HG03378 (cell line): ENCODE measurements around the gene MS4A8.
"Not testable (repeated sequence)": the region's sequence is repeated elsewhere in the genome, so short reads cannot be mapped to it uniquely, and the experiment has no call there.

Experiments
- ATAC-seq: cut with Tn5 transposase; IDR thresholded peaks from one replicate; pipeline ENCODE4 v1.9.1; 2021; ENCODE audit warnings: mild to moderate bottlenecking, moderate library complexity; ENCODE audit not compliant: unreplicated experiment

Gene MS4A8, protein sequence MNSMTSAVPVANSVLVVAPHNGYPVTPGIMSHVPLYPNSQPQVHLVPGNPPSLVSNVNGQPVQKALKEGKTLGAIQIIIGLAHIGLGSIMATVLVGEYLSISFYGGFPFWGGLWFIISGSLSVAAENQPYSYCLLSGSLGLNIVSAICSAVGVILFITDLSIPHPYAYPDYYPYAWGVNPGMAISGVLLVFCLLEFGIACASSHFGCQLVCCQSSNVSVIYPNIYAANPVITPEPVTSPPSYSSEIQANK

DNA sequence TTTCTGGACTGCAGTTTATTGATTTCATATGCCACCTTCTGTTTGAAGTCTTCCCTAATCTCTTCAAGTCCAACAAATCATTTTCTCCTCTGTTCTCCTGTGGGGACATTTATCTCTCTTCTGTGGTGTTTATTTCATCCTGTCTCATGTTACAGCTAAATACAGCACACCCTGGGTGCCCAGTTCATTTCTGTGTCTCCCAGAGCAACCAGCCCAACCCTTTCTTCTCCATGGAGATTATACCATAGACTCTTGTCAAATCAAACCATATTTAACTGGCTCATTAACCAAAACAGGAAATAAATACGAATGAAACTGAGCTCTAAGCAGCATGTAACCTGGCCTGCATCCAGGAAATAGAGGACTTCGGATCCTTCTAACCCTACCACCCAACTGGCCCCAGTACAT lies at the start of gene MS4A8:
TSS of gene MS4A8 (plus strand) at position 329 of the 408 bp plus-strand sequence. CDS start 1,249 bp downstream, outside the sequence.
- no peak for ATAC-seq

DNA sequence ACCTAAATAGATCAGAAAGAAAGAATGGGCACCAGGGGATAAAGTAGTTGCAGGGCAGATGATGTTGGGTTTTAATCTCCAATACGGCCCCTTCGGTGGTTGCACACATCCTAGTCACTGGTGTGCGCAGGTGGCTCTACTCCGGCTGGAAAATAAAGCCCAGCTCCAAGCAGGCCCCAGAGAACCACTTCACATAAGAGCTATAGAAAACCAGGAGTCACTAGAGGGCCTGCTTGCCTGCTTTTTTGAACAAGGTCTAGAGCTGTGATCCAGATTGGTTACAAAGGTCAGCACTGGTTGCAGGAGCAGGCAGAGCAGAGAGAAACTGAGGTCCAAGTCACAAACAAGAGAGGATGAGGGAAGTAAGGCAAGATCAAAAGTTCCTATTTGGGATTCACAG lies 41.5 kb upstream of the MS4A8 start:
- no peak for ATAC-seq

DNA sequence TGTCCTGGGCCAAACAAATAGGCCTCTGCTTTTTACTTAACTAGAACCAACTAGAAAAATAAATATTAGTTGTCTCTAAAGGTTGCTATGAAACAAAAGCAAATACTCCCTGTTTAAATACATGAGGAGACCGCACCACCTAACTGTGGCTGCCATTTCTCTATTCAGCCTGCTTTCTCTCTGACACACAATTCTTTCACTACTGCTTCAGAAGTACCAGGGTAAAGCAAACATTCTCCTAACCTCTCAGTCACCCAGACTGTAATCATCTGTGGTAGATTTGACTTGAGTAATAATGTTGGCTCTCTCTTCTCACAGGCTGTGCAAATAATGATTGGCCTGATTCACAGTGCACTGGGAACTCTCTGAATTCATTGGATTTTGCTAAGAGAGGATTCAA lies 41.0 kb upstream of the MS4A8 start:
- ATAC-seq = no peak

DNA sequence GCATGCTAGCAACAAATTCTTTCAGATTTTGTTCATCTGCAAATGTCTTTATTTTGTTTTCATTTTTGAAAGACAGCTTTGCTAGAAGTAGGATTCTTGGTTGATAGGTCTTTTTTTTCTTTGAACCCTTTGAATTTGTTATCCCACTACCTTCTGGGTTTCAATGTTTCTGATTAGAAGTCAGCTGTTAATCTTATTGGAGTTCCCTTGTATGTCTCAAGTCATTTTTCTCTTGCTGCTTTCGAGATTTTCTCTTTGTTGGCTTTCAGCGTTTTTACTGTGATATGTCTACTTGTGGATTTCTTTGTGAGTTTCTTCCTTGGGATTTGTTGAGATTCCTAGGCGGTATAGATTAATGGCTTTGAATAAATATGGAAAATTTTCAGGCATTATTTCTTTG lies 27.2 kb upstream of the MS4A8 start:
- no peak for ATAC-seq

DNA sequence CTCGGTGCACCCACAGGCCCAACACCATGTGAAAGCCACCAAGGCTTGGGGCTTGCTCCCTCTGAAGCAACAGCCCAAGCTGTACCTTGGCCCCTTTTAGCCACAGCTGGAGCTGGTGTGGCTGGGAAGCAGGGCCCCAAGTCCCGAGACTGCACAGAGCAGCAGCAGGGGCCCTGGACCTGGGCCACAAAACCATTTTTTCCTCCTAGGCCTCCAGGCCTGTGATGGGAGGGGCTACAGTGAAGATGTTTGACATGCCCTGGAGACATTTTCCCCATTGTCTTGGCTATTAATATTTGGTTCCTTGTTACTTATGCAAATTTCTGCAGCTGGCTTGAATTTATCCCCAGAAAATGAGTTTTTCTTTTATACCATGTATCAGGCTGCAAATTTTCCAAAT lies 21.2 kb upstream of the MS4A8 start:
- not testable (repeated sequence) for ATAC-seq

DNA sequence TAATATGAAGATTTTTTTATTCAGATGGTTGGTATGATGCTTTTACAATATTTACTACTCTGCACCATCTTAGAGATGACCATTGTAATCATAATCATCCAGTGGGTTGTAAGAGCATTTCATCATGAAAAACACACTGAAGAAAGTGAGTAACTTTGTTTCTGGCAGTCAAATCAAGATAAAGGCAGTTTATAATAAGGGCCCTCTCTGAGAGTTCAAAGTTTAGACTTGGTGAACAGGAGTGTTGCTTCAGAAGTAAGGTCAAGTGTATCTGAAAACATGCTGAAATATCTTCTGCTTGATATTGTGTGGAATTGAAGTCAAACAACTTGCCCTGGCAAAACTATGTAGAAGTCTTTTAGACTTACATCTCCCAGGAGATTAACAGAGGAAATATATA lies 19.5 kb upstream of the MS4A8 start:
- no peak for ATAC-seq

DNA sequence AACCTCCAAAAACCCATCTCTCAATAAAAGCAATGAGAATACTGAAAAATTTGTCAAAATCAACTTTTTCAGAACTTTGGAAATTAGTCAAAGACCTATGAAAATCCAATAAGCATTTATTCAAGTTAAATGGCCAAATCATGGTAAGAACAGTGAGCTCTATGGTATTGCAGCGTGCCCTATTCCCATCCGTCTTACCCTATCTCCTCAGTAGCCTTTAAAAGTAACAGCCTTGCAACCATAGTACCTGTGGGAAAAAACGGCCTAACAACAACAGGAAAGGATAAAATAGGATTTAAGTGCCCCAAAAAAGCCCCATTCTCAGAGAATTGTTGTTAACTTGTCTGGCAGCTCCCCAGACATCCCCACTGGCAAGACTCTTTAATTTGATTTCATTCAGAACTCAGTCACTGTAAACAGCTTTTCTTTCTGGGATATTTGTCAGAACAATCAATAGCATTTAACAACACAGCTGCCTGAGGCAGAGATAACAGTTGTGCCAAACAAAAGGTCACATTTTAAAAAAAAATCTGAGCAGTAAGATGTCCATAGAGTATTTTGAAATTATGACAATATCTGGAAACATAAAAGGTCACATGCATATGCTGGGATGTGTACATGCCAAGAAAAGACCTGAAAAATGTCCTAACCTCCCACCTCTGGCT lies 18.8 kb upstream of the MS4A8 start:
- no peak for ATAC-seq

DNA sequence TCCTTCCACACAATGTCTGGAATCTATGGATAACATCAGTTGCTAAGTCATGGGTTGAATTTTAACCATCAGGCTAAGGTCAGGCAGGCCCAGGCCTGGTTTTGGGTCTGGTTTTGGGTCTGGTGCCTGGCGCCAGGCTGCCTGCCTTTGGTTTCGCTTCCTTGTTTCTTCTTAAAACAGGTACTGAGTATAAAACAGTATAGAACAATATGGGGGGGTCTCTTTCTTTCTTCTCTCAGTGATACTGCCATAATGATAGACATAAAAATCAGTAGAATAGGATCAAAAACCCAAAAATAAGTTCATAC lies 14.9 kb upstream of the MS4A8 start:
- not testable (repeated sequence) for ATAC-seq

DNA sequence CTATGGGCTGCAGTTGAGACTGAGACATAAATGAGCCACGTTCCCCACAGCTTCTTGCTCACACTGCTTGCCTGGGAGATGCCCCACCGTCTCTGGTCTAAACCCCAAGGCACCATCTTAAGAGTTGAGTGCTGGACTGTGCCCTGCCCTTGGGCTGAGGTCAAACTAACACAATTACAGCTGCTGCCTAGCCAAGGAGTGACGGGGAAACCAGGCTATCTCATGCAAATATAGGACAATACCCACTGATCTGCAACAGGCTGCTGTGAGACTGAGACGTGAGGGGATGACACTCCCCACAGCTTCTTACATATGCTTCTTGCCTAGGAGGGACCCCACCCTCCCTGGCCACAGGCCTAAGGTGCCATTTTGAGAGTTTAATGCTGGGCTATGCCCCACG lies 7.8 kb upstream of the MS4A8 start:
- ATAC-seq = no peak

DNA sequence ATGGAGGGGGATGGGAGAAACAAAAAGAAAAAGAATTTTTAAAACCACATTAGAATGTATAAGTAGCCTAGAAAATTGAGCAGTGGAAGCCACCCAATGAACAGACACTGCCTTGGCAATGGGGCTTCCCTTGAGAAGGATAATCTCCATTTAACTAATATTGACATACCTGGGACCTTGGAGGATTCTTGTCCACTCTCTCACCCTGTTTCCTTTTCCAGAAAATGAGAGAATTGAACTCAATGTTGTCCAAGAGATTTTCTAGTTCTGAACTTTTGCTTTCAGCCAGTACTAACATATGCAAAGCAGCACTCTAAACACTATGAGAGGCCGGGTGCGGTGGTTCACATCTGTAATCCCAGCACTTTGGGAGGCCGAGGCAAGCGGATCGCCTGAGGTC lies 524 bp downstream of the MS4A8 start:
- no peak for ATAC-seq

DNA sequence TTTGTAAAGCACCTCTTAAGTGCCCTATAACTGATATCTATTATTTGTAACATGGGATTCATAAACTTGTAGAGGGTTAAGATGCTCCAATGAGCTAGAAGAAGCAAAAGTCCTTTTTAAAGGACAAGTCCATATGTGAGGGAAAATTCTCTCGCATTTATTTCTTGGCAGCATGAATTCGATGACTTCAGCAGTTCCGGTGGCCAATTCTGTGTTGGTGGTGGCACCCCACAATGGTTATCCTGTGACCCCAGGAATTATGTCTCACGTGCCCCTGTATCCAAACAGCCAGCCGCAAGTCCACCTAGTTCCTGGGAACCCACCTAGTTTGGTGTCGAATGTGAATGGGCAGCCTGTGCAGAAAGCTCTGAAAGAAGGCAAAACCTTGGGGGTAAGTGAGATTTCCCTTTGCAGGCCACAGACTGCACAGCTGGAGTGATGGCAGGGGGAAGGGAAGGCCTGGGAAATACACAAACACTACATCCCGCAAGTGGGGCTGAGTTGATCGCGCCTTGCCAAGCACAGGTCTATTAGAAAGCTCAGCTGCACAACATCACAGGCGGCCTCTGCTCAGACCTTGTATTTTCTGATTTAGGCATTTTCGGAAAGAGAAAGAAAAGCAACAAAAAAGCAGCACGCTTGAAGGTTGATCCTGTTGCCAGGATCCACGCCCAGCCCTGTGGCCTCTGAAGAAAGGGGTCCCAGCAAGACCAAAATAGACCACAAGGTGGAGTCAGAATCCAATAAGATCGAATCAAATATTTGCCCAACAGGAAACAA lies 1.5 kb downstream of the MS4A8 start:
- ATAC-seq = no peak

DNA sequence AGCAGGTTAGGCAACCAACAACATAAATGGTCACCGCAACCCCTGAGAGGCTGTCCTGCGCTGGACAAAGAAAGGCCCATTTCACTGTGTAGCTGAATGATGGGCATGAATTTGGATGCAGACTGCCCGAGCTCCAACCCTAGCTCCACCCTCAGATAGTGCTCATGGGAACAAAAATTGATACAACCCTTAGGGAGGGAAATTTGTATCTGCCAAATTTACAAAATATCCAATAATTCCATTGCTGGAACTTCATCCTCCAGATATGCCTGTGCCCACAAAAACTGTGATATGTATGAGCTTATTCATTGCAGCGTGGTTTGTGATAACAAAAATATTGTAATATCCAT lies 2.0 kb downstream of the MS4A8 start:
- no peak for ATAC-seq

DNA sequence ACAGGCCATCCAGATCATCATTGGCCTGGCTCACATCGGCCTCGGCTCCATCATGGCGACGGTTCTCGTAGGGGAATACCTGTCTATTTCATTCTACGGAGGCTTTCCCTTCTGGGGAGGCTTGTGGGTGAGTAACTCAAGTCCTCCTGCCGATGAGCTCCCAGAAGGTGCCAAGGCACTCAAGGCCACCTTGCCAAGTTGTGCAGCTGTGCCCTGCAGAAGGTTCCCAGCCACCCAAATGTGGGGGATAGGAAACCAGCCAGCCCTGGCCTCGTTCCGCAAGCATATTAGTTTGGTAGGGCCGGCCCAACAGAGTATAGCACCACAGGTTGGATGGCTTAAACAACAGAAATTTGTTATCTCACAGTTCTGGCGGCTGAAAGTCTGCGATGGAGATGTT lies 4.0 kb downstream of the MS4A8 start:
- no peak for ATAC-seq

DNA sequence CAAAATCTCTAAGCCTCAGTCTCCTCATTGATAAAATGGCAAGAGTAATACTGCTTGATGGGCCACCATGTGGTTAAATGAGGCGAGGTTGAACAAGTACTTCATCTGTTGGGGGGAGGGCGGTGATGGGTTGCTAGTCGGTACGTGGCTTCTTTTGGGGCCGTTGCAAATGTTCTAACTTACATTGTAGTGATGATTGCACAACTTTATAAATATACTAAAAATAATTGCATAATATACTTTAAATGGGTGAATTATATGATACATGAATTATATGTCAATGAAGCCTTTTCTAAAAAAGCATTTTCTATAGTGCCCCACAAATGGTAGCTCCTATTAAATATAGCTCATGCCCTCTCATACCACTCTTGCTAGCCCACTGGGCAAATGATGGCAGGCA lies 6.5 kb downstream of the MS4A8 start:
- no peak for ATAC-seq

DNA sequence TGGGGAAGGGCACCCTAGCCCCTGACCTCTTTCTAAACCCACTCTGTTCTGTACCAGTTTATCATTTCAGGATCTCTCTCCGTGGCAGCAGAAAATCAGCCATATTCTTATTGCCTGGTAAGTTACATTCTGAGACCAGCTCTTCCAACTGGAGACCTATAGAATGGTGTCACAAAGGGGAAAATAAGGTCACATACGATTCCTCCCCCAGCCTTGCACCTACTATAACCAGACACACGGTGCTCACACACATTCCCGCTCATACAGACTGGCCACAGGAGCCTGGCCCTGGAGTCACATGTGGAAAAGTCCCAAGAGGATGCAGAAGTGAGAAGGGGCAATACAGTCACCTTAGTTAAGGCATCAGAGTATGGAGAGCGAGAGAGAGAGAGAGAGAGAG lies 7.5 kb downstream of the MS4A8 start:
- no peak for ATAC-seq

DNA sequence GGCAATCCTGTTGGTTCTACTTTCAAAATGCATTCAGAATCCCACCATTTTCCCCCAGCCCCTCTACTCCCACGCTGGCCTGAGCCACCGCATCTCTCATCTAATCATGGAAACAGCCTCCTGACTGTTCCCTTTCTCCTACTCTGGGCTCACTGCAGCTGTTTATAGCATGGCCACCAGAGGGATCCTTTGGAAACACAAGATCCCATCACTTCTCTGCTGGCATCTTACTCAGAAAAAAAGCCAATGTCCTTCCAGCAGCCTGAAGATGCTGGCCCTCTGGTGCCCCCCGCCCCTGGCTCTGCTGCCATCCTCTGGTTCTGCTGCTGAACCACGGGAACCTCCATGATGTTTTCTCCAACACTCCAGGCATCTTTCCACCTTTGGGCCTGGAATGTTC lies 11.1 kb downstream of the MS4A8 start:
- ATAC-seq = no peak

DNA sequence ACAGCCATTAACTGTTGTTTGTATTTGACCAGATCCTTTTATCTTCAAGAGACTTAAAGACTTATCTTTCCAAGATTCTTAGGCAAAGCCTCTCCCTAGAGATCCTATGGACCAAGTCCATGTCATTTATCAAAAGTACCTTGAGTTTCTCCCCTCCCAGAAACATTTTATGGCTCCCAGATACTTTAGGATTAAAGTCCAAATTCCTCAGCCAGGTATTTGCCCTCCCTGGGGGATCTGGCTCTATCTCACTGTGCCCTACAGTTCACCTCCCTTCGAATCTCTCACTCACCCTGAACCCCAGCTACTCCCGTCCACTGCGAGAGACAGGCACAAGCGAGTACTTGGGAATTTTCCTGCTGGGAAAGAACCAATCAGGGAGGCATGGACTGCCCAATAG lies 11.9 kb downstream of the MS4A8 start:
- no peak for ATAC-seq

DNA sequence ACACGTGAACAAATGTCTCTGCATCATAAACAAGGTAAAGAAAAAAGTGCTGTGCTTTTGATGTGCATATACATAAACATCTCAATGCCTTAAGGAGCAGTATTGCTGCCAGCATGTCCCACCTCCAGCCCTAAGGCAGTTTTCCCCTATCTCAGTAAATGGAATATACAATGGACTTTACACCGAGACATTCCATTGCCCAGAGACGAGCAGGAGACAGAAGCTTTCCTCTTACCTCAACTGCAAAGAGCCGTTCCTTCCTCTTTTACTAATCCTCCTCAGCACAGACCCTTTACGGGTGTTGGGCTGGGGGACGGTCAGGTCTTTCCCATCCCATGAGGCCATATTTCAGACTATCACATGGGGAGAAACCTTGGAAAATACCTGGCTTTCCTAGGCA lies 14.0 kb downstream of the MS4A8 start:
- not testable (repeated sequence) for ATAC-seq

DNA sequence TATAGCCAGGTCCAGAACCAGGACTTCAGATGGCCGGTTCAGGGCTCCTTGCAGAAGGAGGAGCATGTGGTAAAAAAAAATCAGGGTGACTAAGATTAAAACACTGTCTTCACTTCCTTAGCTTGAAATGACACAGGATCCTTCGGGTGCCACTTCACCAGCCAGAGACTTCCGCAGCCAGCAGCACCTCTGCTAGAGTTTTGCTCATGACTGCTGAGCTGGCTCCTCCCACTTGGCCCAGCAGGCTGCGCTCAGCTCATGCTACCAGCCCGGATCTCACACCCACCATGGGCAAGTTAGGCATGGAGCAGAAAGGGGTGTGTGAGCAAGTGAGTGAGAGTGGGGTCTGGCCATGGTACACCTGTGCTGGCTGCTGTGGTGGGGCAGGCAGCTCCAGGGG lies 18.5 kb downstream of the MS4A8 start:
- ATAC-seq = no peak

DNA sequence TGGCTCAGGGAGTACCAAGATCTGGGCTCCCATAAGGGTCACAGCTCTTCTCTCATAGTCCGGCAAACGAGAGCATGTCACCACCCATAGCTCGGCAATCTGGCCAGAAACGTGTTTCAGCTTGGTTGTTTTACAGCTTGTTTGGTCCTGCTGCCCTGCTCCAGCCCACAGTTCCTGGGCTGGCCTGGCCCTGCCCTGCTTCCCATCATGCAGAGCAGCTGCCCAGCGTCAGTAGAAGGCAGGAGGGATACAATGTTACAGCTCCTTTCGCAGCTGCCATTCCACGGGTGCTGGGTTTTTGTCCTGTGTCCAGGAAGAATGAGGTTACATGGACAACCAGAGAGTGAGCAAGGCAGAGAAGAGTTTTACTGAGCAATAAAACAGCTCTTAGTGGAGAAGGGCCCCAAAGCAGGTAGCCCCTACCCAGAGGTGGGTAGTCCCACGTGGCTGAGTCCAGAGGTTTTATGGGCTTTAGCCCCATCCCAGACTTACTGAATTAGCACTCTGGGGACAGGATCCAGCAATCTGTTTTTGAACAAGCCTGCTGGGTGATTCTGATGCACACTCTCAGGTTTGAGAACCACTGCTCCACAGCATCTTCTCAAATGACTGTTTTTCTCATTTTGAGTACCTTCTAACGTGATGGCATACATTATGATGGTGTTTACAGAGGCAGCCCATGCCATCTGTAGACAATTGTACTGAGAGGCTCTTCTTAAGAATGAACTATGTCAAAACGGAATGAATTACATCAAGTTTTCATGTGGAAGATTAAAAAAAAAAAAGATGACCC lies 19.3 kb downstream of the MS4A8 start:
- no peak for ATAC-seq

DNA sequence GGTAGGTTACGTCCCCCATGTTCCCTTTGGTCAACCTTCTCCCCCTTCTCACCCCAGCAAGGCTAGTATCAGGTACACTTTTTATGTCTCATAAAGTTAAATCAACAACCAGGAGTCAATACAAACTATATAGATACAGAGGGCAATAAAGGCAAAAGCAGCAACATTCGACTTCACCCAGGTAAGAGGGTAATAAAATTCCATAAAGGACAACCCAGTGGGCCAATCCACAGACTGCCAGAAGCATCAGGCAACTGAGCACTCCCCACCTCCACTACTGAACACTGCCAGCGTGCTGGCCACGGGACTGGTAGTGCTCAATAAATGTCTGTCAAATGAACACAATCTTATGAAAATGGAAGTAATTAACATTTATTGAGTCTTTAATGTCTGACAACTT lies 20.0 kb downstream of the MS4A8 start:
- no peak for ATAC-seq

DNA sequence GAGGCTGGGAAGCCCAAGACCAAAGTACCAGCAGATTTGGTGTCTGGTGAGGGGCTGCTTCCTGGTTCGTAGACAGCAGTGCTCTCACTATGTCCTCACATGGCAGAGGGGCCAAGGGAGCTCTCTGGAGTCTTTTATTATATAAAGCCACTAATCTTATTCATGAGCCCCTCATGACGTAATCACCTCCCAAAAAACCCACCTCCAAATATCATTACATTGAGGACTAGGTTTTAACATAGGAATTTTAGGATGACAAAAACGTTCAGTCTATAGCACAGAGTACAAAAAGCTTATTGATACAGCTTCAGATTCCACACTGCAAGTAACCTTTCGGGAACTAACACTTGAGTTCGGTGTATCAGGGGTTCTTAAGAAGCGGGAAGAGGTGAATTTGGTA lies 21.0 kb downstream of the MS4A8 start:
- no peak for ATAC-seq
